SK-N-SH (cell line): ENCODE results near the gene GPT2. TPM values are rescaled to one million over a fixed set of nuclear protein-coding genes. Genes with fewer than 3 reads are reported as not detected.

Experiments
- CTCF ChIA-PET: fragments of 300-600, 350-600 bp; formaldehyde crosslinking; extraction: SDS; loops from one replicate; lab custom pipeline; 2021; lab: Yijun Ruan, JAX
- POLR2A ChIA-PET: fragments of 350-600 bp; sonication (Branson Sonifier 250); formaldehyde crosslinking; extraction: SDS; loops from one replicate; lab custom pipeline; 2020; ENCODE audit warnings: antibody characterized with exemption, inconsistent platforms; lab: Yijun Ruan, JAX
- DNase-seq: peaks from one replicate; pipeline ENCODE4 v3.0.0; 2012
- H2AFZ ChIP-seq: fragments of 200-600 bp; sonication (generic); 2 replicates; pipeline ENCODE4 v1.8.1; 2016; ENCODE audit warnings: antibody characterized with exemption, mild to moderate bottlenecking, low read depth
- H3F3A ChIP-seq: fragments of 200-600 bp; sonication (generic); replicated peaks from 2 replicates; pipeline ENCODE3; 2016; ENCODE audit warnings: antibody characterized with exemption, mild to moderate bottlenecking; ENCODE audit not compliant: insufficient read depth
- H3K27ac ChIP-seq, 2 experiments: fragments of 200-500 bp in 1 of 2; fragments of 200-600 bp in 1 of 2; sonication (Bioruptor generic) in 1 of 2; sonication (generic), shearing (Covaris generic) in 1 of 2; 2 replicates each; pipeline versions ENCODE4 v1.5.1 to v1.6.1; 2014 to 2016; ENCODE audit warnings: low read depth in 2 of 2, inconsistent platforms in 1 of 2, low read length in 1 of 2, mild to moderate bottlenecking in 1 of 2, mixed read lengths in 1 of 2
- H3K27me3 ChIP-seq: fragments of 200-600 bp; sonication (generic), shearing (Covaris generic); 2 replicates; pipeline ENCODE4 v1.6.1; 2016; ENCODE audit warnings: mixed run types; ENCODE audit not compliant: insufficient read depth
- H3K36me3 ChIP-seq, 2 experiments: fragments of 200-500 bp in 1 of 2; fragments of 200-600 bp in 1 of 2; sonication (Bioruptor generic) in 1 of 2; sonication (generic) in 1 of 2; replicated peaks in 1 of 2; 2 replicates each; pipeline versions ENCODE3 to v1.5.1; 2014 to 2016; ENCODE audit warnings: low read length in 1 of 2, mild to moderate bottlenecking in 1 of 2; ENCODE audit not compliant: insufficient read depth in 2 of 2, control insufficient read depth in 1 of 2
- H3K4me1 ChIP-seq, 2 experiments: fragments of 200-500 bp in 1 of 2; fragments of 200-600 bp in 1 of 2; sonication (Bioruptor generic) in 1 of 2; sonication (generic), shearing (Covaris generic) in 1 of 2; 2 replicates each; pipeline versions ENCODE4 v1.5.1 to v1.6.1; 2014 to 2016; ENCODE audit warnings: low read depth in 1 of 2, low read length in 1 of 2, mixed run types in 1 of 2; ENCODE audit not compliant: insufficient read depth in 2 of 2, control insufficient read depth in 1 of 2
- H3K4me2 ChIP-seq: fragments of 200-600 bp; sonication (generic), shearing (Covaris generic); 2 replicates; pipeline ENCODE4 v1.6.1; 2017; ENCODE audit warnings: mixed run types
- H3K4me3 ChIP-seq, 2 experiments: fragments of 200-500 bp in 1 of 2; fragments of 200-600 bp in 1 of 2; sonication (Bioruptor generic) in 1 of 2; sonication (generic), shearing (Covaris generic) in 1 of 2; 2 replicates each; pipeline versions ENCODE4 v1.5.1 to v1.8.1; 2014 to 2016; ENCODE audit warnings: low read depth in 2 of 2, inconsistent platforms in 1 of 2, low read length in 1 of 2, mild to moderate bottlenecking in 1 of 2, mixed read lengths in 1 of 2, moderate library complexity in 1 of 2
- H3K79me2 ChIP-seq: fragments of 200-600 bp; sonication (generic); 2 replicates; pipeline ENCODE4 v1.8.1; 2017; ENCODE audit warnings: mild to moderate bottlenecking; ENCODE audit not compliant: insufficient read depth
- H3K9ac ChIP-seq: fragments of 200-600 bp; sonication (generic); 2 replicates; pipeline ENCODE4 v1.6.1; 2017; ENCODE audit warnings: mixed run types
- H3K9me2 ChIP-seq: fragments of 200-600 bp; sonication (generic); 2 replicates; pipeline ENCODE4 v1.6.1; 2017; ENCODE audit warnings: mixed run types
- H3K9me3 ChIP-seq: fragments of 200-600 bp; sonication (generic); 2 replicates; pipeline ENCODE4 v1.6.1; 2017; ENCODE audit warnings: mixed run types, mild to moderate bottlenecking, moderate library complexity
- H4K20me1 ChIP-seq: fragments of 200-600 bp; sonication (generic); 2 replicates; pipeline ENCODE4 v1.6.1; 2017; ENCODE audit warnings: mild to moderate bottlenecking, mixed run types; ENCODE audit not compliant: insufficient read depth
- CTCF ChIP-seq: fragments of 200-600 bp; sonication (generic); IDR thresholded peaks from 2 replicates; pipeline ENCODE4 v1.6.1; 2017; ENCODE audit warnings: antibody characterized with exemption, mild to moderate bottlenecking, moderate library complexity
- EZH2phosphoT487 ChIP-seq: fragments of 200-600 bp; sonication (generic); IDR thresholded peaks from 2 replicates; pipeline ENCODE4 v1.6.1; 2017; ENCODE audit warnings: low read depth, mixed run types, mild to moderate bottlenecking, antibody characterized with exemption, moderate library complexity, borderline replicate concordance
- FOSL2 ChIP-seq: IDR thresholded peaks from 2 replicates; pipeline ENCODE4 v1.4.0; 2012; ENCODE audit warnings: low read depth, mild to moderate bottlenecking, moderate library complexity, borderline replicate concordance
- GABPA ChIP-seq: IDR thresholded peaks from 2 replicates; pipeline ENCODE4 v1.4.0; 2012; ENCODE audit warnings: low read depth, mild to moderate bottlenecking
- JUND ChIP-seq: IDR thresholded peaks from 2 replicates; pipeline ENCODE4 v1.4.0; 2012
- PBX3 ChIP-seq: IDR thresholded peaks from 2 replicates; pipeline ENCODE4; 2012
- RAD21 ChIP-seq: IDR thresholded peaks from 2 replicates; pipeline ENCODE4 v1.6.1; 2012; ENCODE audit warnings: mild to moderate bottlenecking, low read length
- REST ChIP-seq: IDR thresholded peaks from 2 replicates; pipeline ENCODE4 v1.6.1; 2012; ENCODE audit warnings: mild to moderate bottlenecking, low read depth, low read length, moderate library complexity
- RFX5 ChIP-seq: IDR thresholded peaks from 2 replicates; pipeline ENCODE4 v1.6.1; 2012; ENCODE audit warnings: mild to moderate bottlenecking, improper control_type of control experiment, low read length
- SMC3 ChIP-seq: IDR thresholded peaks from 2 replicates; pipeline ENCODE4 v1.6.1; 2012; ENCODE audit warnings: low read depth, low read length, improper control_type of control experiment
- WGBS: methylation state at CpG from one replicate; pipeline ENCODE4 v1.1.6; 2017; ENCODE audit warnings: low lambda C conversion rate; 5-methylcytosine and 5-hydroxymethylcytosine counted together
- polyA plus RNA-seq, 3 experiments: library from polyadenylated mRNA; depleted of rRNA; stranded (reverse); fragments of >200 nt; gene quantifications; 2 replicates each; pipeline ENCODE4 v1.2.3, GENCODE V29; 2012

GPT2 gene
- polyA plus RNA-seq, 1 of the 3 experiments (the other 2 are of a cell fraction): 19.9 TPM

- Histone ChIP-seq H3K4me3 (no peak overlapping the region), H3K27me3 (no peaks in the 10 kb centered on the region), H3K27ac (no peak overlapping the region), H3K79me2 (no peaks in the 10 kb centered on the region), H3K4me2 (no peak overlapping the region)
- no peak for DNase-seq
- 71% methylated on average over 4 of the region's 4 CpGs for WGBS
- TF ChIP-seq PBX3: no peak
- no peak for TF ChIP-seq JUND
- no peak for TF ChIP-seq RAD21
- no peak for TF ChIP-seq FOSL2
- TF ChIP-seq GABPA: no peak
- no peak for TF ChIP-seq RFX5
- no peak for TF ChIP-seq REST
- TF ChIP-seq, all 33 proteins: peak for 0
- POLR2A ChIA-PET: no interaction called here
- Histone ChIP-seq H2AFZ (no peak overlapping the region), H3K4me1 (peaks cover under 1 to 2% of the 10 kb centered on the region in 2 experiments; a peak in 1 of 4 replicates), H3K9me3 (no peaks in the 10 kb centered on the region), H3K36me3 (no peaks in the 10 kb centered on the region), H4K20me1 (no peaks in the 10 kb centered on the region), H3K9me2 (no peaks in the 10 kb centered on the region), H3K9ac (no peak overlapping the region), H3F3A (peaks cover 10% of the 10 kb centered on the region)
- CTCF ChIA-PET: interaction anchor here (1.9 to 5.1 kb wide), 4 partner anchors 14 to 73 kb away, joined by 17 to 231 read pairs (median 49); partner anchors contain the start of gene GPT2
Measured at GRCh38 chr16:46855389-46855788, 28.8 kb upstream of the GPT2 start.

- H4K20me1 ChIP-seq: no peaks in the 10 kb centered on the region
- no peak overlapping the region for H2AFZ ChIP-seq
- no peak overlapping the region for H3K9ac ChIP-seq
- H3K27ac ChIP-seq: no peak overlapping the region
- peaks cover 2 to 3% of the 10 kb centered on the region in 2 experiments; a peak in 1 of 4 replicates for H3K4me1 ChIP-seq
- H3K9me2 ChIP-seq: no peaks in the 10 kb centered on the region
- no peaks in the 10 kb centered on the region for H3K36me3 ChIP-seq
- POLR2A ChIA-PET: no interaction called here
- H3K4me2 ChIP-seq: no peak overlapping the region
- no peaks in the 10 kb centered on the region for H3K79me2 ChIP-seq
- WGBS: 53% methylated on average over 6 of the region's 6 CpGs
- CTCF ChIA-PET: interaction anchor here (0.8 to 4.9 kb wide), 19 partner anchors 8 to 1307 kb away, joined by 3 to 41 read pairs (median 4); no protein-coding TSS in a partner anchor
- DNase-seq: peak; percentile 63
- no peak overlapping the region for H3K4me3 ChIP-seq
- TF ChIP-seq EZH2phosphoT487: no peak
- peak; percentile 62 for TF ChIP-seq RAD21
- peak; percentile 49 for TF ChIP-seq CTCF
- TF ChIP-seq SMC3: peak; percentile 14; the same call in 1 of the 2 replicates
- H3K9me3 ChIP-seq: no peaks in the 10 kb centered on the region
- no peaks in the 10 kb centered on the region for H3K27me3 ChIP-seq
- H3F3A ChIP-seq: peaks cover 14% of the 10 kb centered on the region
Measured at GRCh38 chr16:46857368-46857945, 26.7 kb upstream of the GPT2 start.
